HG03439 (cell line): ENCODE measurements around the gene RASA1.
"Not testable (repeated sequence)": the region's sequence is repeated elsewhere in the genome, so short reads cannot be mapped to it uniquely, and the experiment has no call there.

Experiments
- ATAC-seq: cut with Tn5 transposase; IDR thresholded peaks from one replicate; pipeline ENCODE4 v1.9.1; 2021; ENCODE audit warnings: mild to moderate bottlenecking, moderate library complexity; ENCODE audit not compliant: unreplicated experiment

RASA1 gene

GRCh38 chr5:87278590-87279100 is 11.0 kb downstream of the RASA1 start:
- ATAC-seq, result no peak

- no peak for ATAC-seq
These were observed 14.6 kb downstream of the RASA1 start for GRCh38 chr5:87282269-87282668.

- ATAC-seq, result not testable (repeated sequence)
These were observed 19.6 kb downstream of the RASA1 start for GRCh38 chr5:87287266-87287665.

GRCh38 chr5:87298692-87299362 is 31.1 kb downstream of the RASA1 start:
- no peak for ATAC-seq

GRCh38 chr5:87300176-87300575 is 32.5 kb downstream of the RASA1 start:
- no peak for ATAC-seq

- no peak for ATAC-seq
These were observed 33.1 kb downstream of the RASA1 start for GRCh38 chr5:87300744-87301143.

GRCh38 chr5:87302061-87302460 is 34.4 kb downstream of the RASA1 start:
- no peak for ATAC-seq

- ATAC-seq, result no peak
These were observed 35.6 kb downstream of the RASA1 start for GRCh38 chr5:87303324-87303723.

GRCh38 chr5:87306090-87306489 is 38.4 kb downstream of the RASA1 start:
- not testable (repeated sequence) for ATAC-seq

- peak; percentile 76 for ATAC-seq
These were observed 40.2 kb downstream of the RASA1 start for GRCh38 chr5:87307796-87308423.

GRCh38 chr5:87311405-87312279 is 44.0 kb downstream of the RASA1 start:
- no peak for ATAC-seq

GRCh38 chr5:87313216-87313615 is 45.5 kb downstream of the RASA1 start:
- ATAC-seq, result no peak

GRCh38 chr5:87319469-87319868 is 51.8 kb downstream of the RASA1 start:
- ATAC-seq, result no peak

- no peak for ATAC-seq
These were observed 53.9 kb downstream of the RASA1 start for GRCh38 chr5:87321605-87322004.

- no peak for ATAC-seq
These were observed 54.7 kb downstream of the RASA1 start for GRCh38 chr5:87322381-87322780.

- no peak for ATAC-seq
These were observed 60.3 kb downstream of the RASA1 start for GRCh38 chr5:87327998-87328397.

- no peak for ATAC-seq
These were observed 61.4 kb downstream of the RASA1 start for GRCh38 chr5:87329114-87329513.

GRCh38 chr5:87339986-87340385 is 72.3 kb downstream of the RASA1 start:
- ATAC-seq, result no peak

- ATAC-seq, result peak; percentile 99
These were observed 73.0 kb downstream of the RASA1 start for GRCh38 chr5:87340716-87341115.

- ATAC-seq, result no peak
These were observed 79.6 kb downstream of the RASA1 start for GRCh38 chr5:87347272-87347671.

- ATAC-seq, result no peak
These were observed 80.2 kb downstream of the RASA1 start for GRCh38 chr5:87347841-87348240.

- ATAC-seq, result no peak
These were observed 86.8 kb downstream of the RASA1 start for GRCh38 chr5:87354496-87354895.
